Measurements from ENCODE around the gene RASSF7.

RASSF7 gene

GRCh38 chr11:613369-613968 lies 52.7 kb downstream of the RASSF7 start:
- in situ Hi-C loops (cut with MboI; ENCODE audit: low pct_unique_long_range_greater_than_20kb, low sequenced_read_pairs, unreplicated experiment) = no loop called here
- peak; percentile 81 for DNase-seq (ENCODE audit: low spot score)
- TF ChIP-seq, protein P1, sequence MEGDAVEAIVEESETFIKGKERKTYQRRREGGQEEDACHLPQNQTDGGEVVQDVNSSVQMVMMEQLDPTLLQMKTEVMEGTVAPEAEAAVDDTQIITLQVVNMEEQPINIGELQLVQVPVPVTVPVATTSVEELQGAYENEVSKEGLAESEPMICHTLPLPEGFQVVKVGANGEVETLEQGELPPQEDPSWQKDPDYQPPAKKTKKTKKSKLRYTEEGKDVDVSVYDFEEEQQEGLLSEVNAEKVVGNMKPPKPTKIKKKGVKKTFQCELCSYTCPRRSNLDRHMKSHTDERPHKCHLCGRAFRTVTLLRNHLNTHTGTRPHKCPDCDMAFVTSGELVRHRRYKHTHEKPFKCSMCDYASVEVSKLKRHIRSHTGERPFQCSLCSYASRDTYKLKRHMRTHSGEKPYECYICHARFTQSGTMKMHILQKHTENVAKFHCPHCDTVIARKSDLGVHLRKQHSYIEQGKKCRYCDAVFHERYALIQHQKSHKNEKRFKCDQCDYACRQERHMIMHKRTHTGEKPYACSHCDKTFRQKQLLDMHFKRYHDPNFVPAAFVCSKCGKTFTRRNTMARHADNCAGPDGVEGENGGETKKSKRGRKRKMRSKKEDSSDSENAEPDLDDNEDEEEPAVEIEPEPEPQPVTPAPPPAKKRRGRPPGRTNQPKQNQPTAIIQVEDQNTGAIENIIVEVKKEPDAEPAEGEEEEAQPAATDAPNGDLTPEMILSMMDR (IDR thresholded peaks at IDR 0.05; ENCODE audit: extremely low read depth, insufficient read depth, missing control alignments) = no peak

All from GM13977 (cell line).